ENCODE data around the gene MUC6.

- TF ChIP-seq EZH2 (IDR thresholded peaks at IDR 0.05; ENCODE audit: low read depth, low read length, severe bottlenecking) (no peak), RAD21 (IDR thresholded peaks at IDR 0.05 in 1 of 2, conservative IDR thresholded peaks at IDR 0.05 in 1 of 2; ENCODE audit: low read depth in 2 of 2, low read length in 2 of 2) (no peak), CREB1 (IDR thresholded peaks at IDR 0.05) (no peak), JUND (IDR thresholded peaks at IDR 0.05; ENCODE audit: low read length) (no peak)
These were observed 30.6 kb downstream of the MUC6 start for GRCh38 chr11:1005928-1006327.

Measured in H1 (cell line).